NT2/D1 (cell line): ENCODE results near the gene TNKS2.

Source experiments
- SUZ12 ChIP-seq: IDR thresholded peaks from 2 replicates; pipeline ENCODE4 v1.6.1; 2011; ENCODE audit not compliant: insufficient read length, insufficient read depth; ENCODE audit errors: extremely low read depth
- ZNF274 ChIP-seq: IDR thresholded peaks from 2 replicates; pipeline ENCODE4 v1.6.1; 2011; ENCODE audit warnings: mild to moderate bottlenecking, low read depth, low read length

GRCh38 chr10:91787810-91788209 is 10.4 kb upstream of the TNKS2 start:
- TF ChIP-seq ZNF274: no peak
- no peak for TF ChIP-seq SUZ12
